HepG2 (cell line): ENCODE measurements around the gene RCOR3. TPM values are rescaled to one million over a fixed set of nuclear protein-coding genes. Genes with fewer than 3 reads are reported as not detected.

Experiments used
- ATAC-seq: fragments of 200-7000 bp; cut with Tn5 transposase; 3 replicates; pipeline ENCODE4 v1.9.1; 2020; ENCODE audit warnings: mild to moderate bottlenecking, moderate library complexity
- BruUV-seq: library from RNA; stranded (reverse); fragments of 400-500 nt; replicated peaks from 2 replicates; lab custom pipeline; 2021; lab: Mats Ljungman, UMichigan
- CTCF ChIA-PET: fragments of 300-600 bp; formaldehyde crosslinking; extraction: SDS; loops from one replicate; lab custom pipeline; 2021; ENCODE audit warnings: low total read pairs, inconsistent platforms, low intra/inter-chr PET ratio; lab: Yijun Ruan, JAX
- POLR2A ChIA-PET: fragments of 350-600 bp; sonication (Branson Sonifier 250); formaldehyde crosslinking; loops from one replicate; lab custom pipeline; 2020; ENCODE audit warnings: antibody characterized with exemption, inconsistent platforms; lab: Yijun Ruan, JAX
- DNase-seq: peaks from one replicate; pipeline ENCODE4 v3.0.0-alpha.2; 2015; ENCODE audit warnings: low spot score
- FAIRE-seq: peaks from 3 replicates; lab custom pipeline; 2011; peaks lifted over from hg19 to GRCh38; lab: Jason Lieb, UNC
- H2AFZ ChIP-seq: one replicate; pipeline ENCODE4 v1.6.1; 2011; ENCODE audit warnings: low read length, inconsistent platforms
- H3K27ac ChIP-seq: fragments of 300-600 bp; 3 replicates; pipeline ENCODE4 v1.8.0; 2011; ENCODE audit warnings: mixed run types, mild to moderate bottlenecking, mixed read lengths, low read length, inconsistent platforms; ENCODE audit not compliant: insufficient read depth; ENCODE audit errors: extremely low read length
- H3K27me3 ChIP-seq, 2 experiments: fragments of 200-600 bp in 1 of 2; 2 replicates in 1 of 2; 3 replicates in 1 of 2; pipeline versions ENCODE4 v1.6.0 to v1.8.0; 2011; ENCODE audit warnings: low read length in 2 of 2, mild to moderate bottlenecking in 2 of 2, moderate library complexity in 2 of 2, inconsistent platforms in 1 of 2; ENCODE audit not compliant: insufficient read depth in 2 of 2, control insufficient read depth in 1 of 2
- H3K36me3 ChIP-seq, 2 experiments: fragments of 200-600 bp in 1 of 2; replicated peaks in 1 of 2; 2 replicates in 1 of 2; 3 replicates in 1 of 2; pipeline versions ENCODE4 v1.5.1 to v1.8.0; 2011; ENCODE audit warnings: low read length in 2 of 2, inconsistent platforms in 1 of 2; ENCODE audit not compliant: insufficient read depth in 2 of 2, control insufficient read depth in 1 of 2
- H3K4me1 ChIP-seq: 2 replicates; pipeline ENCODE4 v1.5.1; 2012; ENCODE audit warnings: low read length, inconsistent platforms; ENCODE audit not compliant: insufficient read depth
- H3K4me2 ChIP-seq: 2 replicates; pipeline ENCODE4 v1.6.0; 2011; ENCODE audit warnings: low read depth, low read length, inconsistent platforms
- H3K4me3 ChIP-seq, 3 experiments: fragments of 200-600 bp in 1 of 3; sonication (generic), shearing (Covaris generic) in 1 of 3; replicated peaks in 1 of 3; 2 replicates each; pipeline ENCODE4 v1.5.1; 2011 to 2016; ENCODE audit warnings: low read length in 3 of 3, inconsistent platforms in 2 of 3, low read depth in 2 of 3, mild to moderate bottlenecking in 2 of 3, control low read depth in 1 of 3, mixed read lengths in 1 of 3; ENCODE audit not compliant: insufficient read depth in 1 of 3
- H3K79me2 ChIP-seq: one replicate; pipeline ENCODE4 v1.6.1; 2011; ENCODE audit warnings: low read length, inconsistent platforms; ENCODE audit not compliant: insufficient read depth
- H3K9ac ChIP-seq: 2 replicates; pipeline ENCODE4 v1.6.0; 2011; ENCODE audit warnings: mild to moderate bottlenecking, low read depth, low read length, inconsistent platforms; ENCODE audit not compliant: insufficient read depth
- H3K9me3 ChIP-seq: 2 replicates; pipeline ENCODE4 v1.5.1; 2012; ENCODE audit warnings: mild to moderate bottlenecking, low read length
- H4K20me1 ChIP-seq: 2 replicates; pipeline ENCODE4 v1.6.0; 2011; ENCODE audit warnings: inconsistent platforms, mild to moderate bottlenecking, low read length, moderate library complexity; ENCODE audit not compliant: insufficient read depth
- ARID2 ChIP-seq: sonication (generic); formaldehyde crosslinking; IDR thresholded peaks from 2 replicates; pipeline ENCODE4 v1.8.1; 2022; ENCODE audit warnings: mild to moderate bottlenecking, missing genetic modification reagents, borderline replicate concordance
- BRD4 ChIP-seq: sonication (generic); formaldehyde crosslinking; IDR thresholded peaks from 2 replicates; pipeline ENCODE4 v1.4.0; 2020; ENCODE audit warnings: missing genetic modification reagents
- HNRNPUL1 ChIP-seq: fragments of 200-400 bp; formaldehyde crosslinking; IDR thresholded peaks from 2 replicates; pipeline ENCODE4 v1.6.1; 2017; ENCODE audit warnings: low read depth, mild to moderate bottlenecking, low read length, moderate library complexity
- KDM1A ChIP-seq: IDR thresholded peaks from 2 replicates; pipeline ENCODE4 v1.6.1; 2016; ENCODE audit warnings: missing compliant biosample characterization
- SALL2 ChIP-seq: sonication (generic); formaldehyde crosslinking; IDR thresholded peaks from 2 replicates; pipeline ENCODE4 v1.8.1; 2023; ENCODE audit warnings: mild to moderate bottlenecking, missing genetic modification reagents, inconsistent platforms
- SAP130 ChIP-seq: IDR thresholded peaks from 2 replicates; pipeline ENCODE4 v1.6.1; 2016; ENCODE audit warnings: low read depth
- SMAD3 ChIP-seq: sonication (generic); formaldehyde crosslinking; IDR thresholded peaks from 2 replicates; pipeline ENCODE4 v1.4.0; 2020; ENCODE audit warnings: missing genetic modification reagents
- SOX5 ChIP-seq: IDR thresholded peaks from 2 replicates; pipeline ENCODE4 v1.6.1; 2016; ENCODE audit warnings: borderline replicate concordance
- TOE1 ChIP-seq: sonication (generic); formaldehyde crosslinking; IDR thresholded peaks from 2 replicates; pipeline ENCODE4 v1.4.0; 2020; ENCODE audit warnings: mild to moderate bottlenecking, missing genetic modification reagents
- YEATS2 ChIP-seq: sonication (generic); formaldehyde crosslinking; IDR thresholded peaks from 2 replicates; pipeline ENCODE4 v1.4.0; 2020; ENCODE audit warnings: missing genetic modification reagents, borderline replicate concordance
- ZNF382 ChIP-seq: sonication (generic); formaldehyde crosslinking; IDR thresholded peaks from 2 replicates; pipeline ENCODE4 v1.5.0; 2020; ENCODE audit warnings: missing genetic modification reagents, mild to moderate bottlenecking, borderline replicate concordance
- ZNF430 ChIP-seq: sonication (generic); formaldehyde crosslinking; IDR thresholded peaks from 2 replicates; pipeline ENCODE4 v1.9.0; 2021; ENCODE audit warnings: mild to moderate bottlenecking, missing genetic modification reagents
- ZNF468 ChIP-seq: sonication (generic); formaldehyde crosslinking; IDR thresholded peaks from 2 replicates; pipeline ENCODE4 v1.8.0; 2022; ENCODE audit warnings: mild to moderate bottlenecking, moderate library complexity, missing genetic modification reagents
- ZNF547 ChIP-seq: sonication (generic); formaldehyde crosslinking; IDR thresholded peaks from 2 replicates; pipeline ENCODE4 v1.5.1; 2020; ENCODE audit warnings: mild to moderate bottlenecking, missing genetic modification reagents
- ZNF747 ChIP-seq: sonication (generic); formaldehyde crosslinking; IDR thresholded peaks from 2 replicates; pipeline ENCODE4 v1.8.1; 2023; ENCODE audit warnings: missing genetic modification reagents, mild to moderate bottlenecking, borderline replicate concordance
- WGBS: methylation state at CpG from one replicate; pipeline ENCODE4 v1.1.6; 2017; ENCODE audit warnings: low lambda C conversion rate; 5-methylcytosine and 5-hydroxymethylcytosine counted together
- in situ Hi-C: cut with HindIII; loops from 2 replicates; pipeline ENCODE4 v1.10.0; 2017; ENCODE audit warnings: low pct_unique_long_range_greater_than_20kb; ENCODE audit not compliant: extremely low pct_ligation_motif_present
- intact Hi-C: fragments of 100-400 bp; cut with micrococcal nuclease; formaldehyde crosslinking; loops from one replicate; pipeline ENCODE4 v1.10.0; 2022; ENCODE audit not compliant: unreplicated experiment
- polyA plus RNA-seq, 8 experiments: library from polyadenylated mRNA; depleted of rRNA in 3 of 8; stranded (reverse) in 7 of 8; unstranded in 1 of 8; fragments of >200 nt; fragmentation: Illumina TruSeq in 4 of 8; extraction: Trizol in 4 of 8; gene quantifications; 2 replicates each; pipeline versions ENCODE4 v1.2.1 to v1.2.3, GENCODE V29; 2011 to 2016; ENCODE audit warnings: low read depth in 4 of 8, missing spikeins in 1 of 8, mixed read lengths in 1 of 8; ENCODE audit not compliant: insufficient read depth in 1 of 8
- total RNA-seq, 5 experiments: library from RNA; depleted of rRNA; stranded (reverse); fragments of >200 nt; fragmentation: Illumina TruSeq; extraction: Trizol; gene quantifications; 2 replicates each; pipeline ENCODE4 v1.2.3, GENCODE V29; 2016; ENCODE audit warnings: low read depth in 1 of 5

The RCOR3 gene
- total and polyA plus RNA-seq, 2 of the 13 experiments (the other 11 are each of a cell fraction or from before 2014, with no cell fraction given): 16.8 to 31.6 TPM

GRCh38 chr1:211329764-211330201 is 70.6 kb downstream of the RCOR3 start:
- peaks cover 0 to 46% of the 10 kb centered on the region in 2 experiments; a peak in 4 of 5 replicates for H3K27me3 ChIP-seq
- 6% methylated on average over 2 of the region's 4 CpGs for WGBS
- in situ Hi-C loops (loop anchor here (10.0 kb wide), 2 partner anchors 185 to 325 kb away; no protein-coding TSS in a partner anchor), intact Hi-C loops (loop anchor here (5.0 kb wide), 1 partner anchor 48 kb away; no protein-coding TSS in a partner anchor)
- BruUV-seq: no TSS peak
- DNase-seq: no peak
- H3K36me3 ChIP-seq: no peaks in the 10 kb centered on the region
- H3K27ac ChIP-seq: no peak overlapping the region
- peak overlapping the region; percentile 75 for H3K4me2 ChIP-seq
- FAIRE-seq: no peak
- H3K4me3 ChIP-seq: peak overlapping the region in 1 of 3 experiments; percentile 23; a peak in 1 of 6 replicates
- peaks cover 24% of the 10 kb centered on the region; the same call in 1 of the 2 replicates for H3K4me1 ChIP-seq
- peak; percentile 25; the same call in 2 of the 3 replicates for ATAC-seq
- TF ChIP-seq ZNF468 (CRISPR knock-in tag) (no peak), YEATS2 (CRISPR knock-in tag) (no peak), SMAD3 (no peak), ZNF747 (CRISPR knock-in tag) (no peak), SAP130 (CRISPR knock-in tag) (no peak)
- H3K79me2 ChIP-seq: no peaks in the 10 kb centered on the region
- CTCF ChIA-PET: no interaction called here
- no peaks in the 10 kb centered on the region for H4K20me1 ChIP-seq
- POLR2A ChIA-PET: no interaction called here
- H3K9me3 ChIP-seq: no peaks in the 10 kb centered on the region
- H3K9ac ChIP-seq: no peak overlapping the region
- H2AFZ ChIP-seq: no peak overlapping the region

DNA sequence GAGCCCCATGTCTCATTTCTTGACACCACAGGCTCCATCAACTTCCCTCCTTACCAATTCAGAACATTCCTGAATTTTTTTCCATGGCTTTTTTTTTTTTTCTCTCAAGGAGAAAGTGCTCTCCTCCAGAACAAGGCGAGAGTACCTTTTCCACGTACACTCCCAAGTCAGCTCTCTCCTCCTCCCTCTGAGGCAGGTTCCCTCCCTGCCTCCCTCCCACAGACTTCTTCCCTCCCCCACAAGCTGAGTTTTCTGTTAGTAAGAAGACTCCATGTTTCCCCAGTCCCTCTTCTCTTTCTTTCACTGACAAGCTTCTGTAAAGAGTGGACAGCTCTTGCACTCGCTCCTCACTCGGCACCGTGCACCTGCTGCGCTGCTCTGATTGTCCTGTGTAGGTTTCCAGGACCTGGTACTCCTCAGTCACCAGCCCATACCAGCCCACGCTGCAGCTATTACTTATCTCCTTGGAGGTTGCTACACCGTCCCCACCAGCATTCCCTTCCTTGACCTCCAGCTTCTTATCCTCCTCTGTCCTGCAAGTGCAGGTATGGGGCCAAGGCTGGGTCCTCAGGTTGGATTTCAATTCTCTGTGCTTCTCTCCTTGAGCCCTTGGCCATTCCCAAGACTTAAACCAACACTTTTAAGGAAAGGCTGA is 71.2 kb downstream of the RCOR3 start:
- 62% methylated on average over 8 of the region's 8 CpGs for WGBS
- no peak overlapping the region for H3K4me3 ChIP-seq
- DNase-seq (no peak), FAIRE-seq (no peak), ATAC-seq (no peak)
- TF ChIP-seq KDM1A (no peak), SOX5 (CRISPR knock-in tag) (no peak), TOE1 (CRISPR knock-in tag) (no peak), HNRNPUL1 (no peak), ZNF547 (CRISPR knock-in tag) (no peak), SALL2 (no peak), ARID2 (CRISPR knock-in tag) (no peak), ZNF430 (CRISPR knock-in tag) (no peak), BRD4 (CRISPR knock-in tag) (no peak), ZNF382 (no peak)
- intact Hi-C loops (no loop called here), in situ Hi-C loops (no loop called here)
- POLR2A ChIA-PET: no interaction called here
- peaks cover 24% of the 10 kb centered on the region; the same call in 1 of the 2 replicates for H3K4me1 ChIP-seq
- CTCF ChIA-PET: no interaction called here
- no TSS peak for BruUV-seq
- no peaks in the 10 kb centered on the region for H4K20me1 ChIP-seq
- H3K9ac ChIP-seq: no peak overlapping the region
- no peak overlapping the region for H2AFZ ChIP-seq
- H3K27ac ChIP-seq: no peak overlapping the region
- no peaks in the 10 kb centered on the region for H3K79me2 ChIP-seq
- H3K36me3 ChIP-seq: no peaks in the 10 kb centered on the region
- H3K27me3 ChIP-seq: peaks cover 0 to 44% of the 10 kb centered on the region in 2 experiments; a peak in 4 of 5 replicates
- H3K9me3 ChIP-seq: no peaks in the 10 kb centered on the region
- no peak overlapping the region for H3K4me2 ChIP-seq
